HG03342 (cell line): Measurements from ENCODE around the gene HEATR5B.
A peak's percentile ranks its signal among the peaks of the same experiment; 100 is the strongest.
"Not testable (repeated sequence)": the region's sequence is repeated elsewhere in the genome, so short reads cannot be mapped to it uniquely, and the experiment has no call there.

Source experiments
- ATAC-seq: cut with Tn5 transposase; IDR thresholded peaks from one replicate; pipeline ENCODE4 v1.9.1; 2021; ENCODE audit warnings: mild to moderate bottlenecking, moderate library complexity; ENCODE audit not compliant: unreplicated experiment

The HEATR5B gene

GRCh38 chr2:36988008-36988407 lies 96.2 kb downstream of the HEATR5B start:
- ATAC-seq = no peak

GRCh38 chr2:36982467-36982866 lies 101.7 kb downstream of the HEATR5B start:
- ATAC-seq = no peak

- no peak for ATAC-seq
Observed at GRCh38 chr2:36981911-36982310, 102.3 kb downstream of the HEATR5B start.

DNA sequence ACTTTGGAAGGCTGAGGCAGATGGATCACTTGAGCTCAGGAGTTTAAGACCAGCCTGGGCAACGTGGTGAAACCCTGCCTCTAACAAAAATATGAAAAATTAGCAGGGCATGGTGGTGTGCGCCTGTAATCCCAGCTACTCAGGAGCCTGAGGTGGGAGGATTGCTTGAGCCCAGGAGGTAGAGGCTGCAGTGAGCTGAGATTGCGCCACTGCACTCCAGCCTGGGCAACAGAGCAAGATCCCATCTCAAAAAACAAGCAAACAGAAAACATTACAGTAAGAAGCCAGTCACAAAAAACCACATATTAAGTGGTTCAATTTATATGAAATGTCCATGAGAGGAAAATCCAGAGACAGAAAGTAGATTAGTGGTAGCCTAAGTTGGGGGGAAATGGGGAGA lies 105.2 kb downstream of the HEATR5B start:
- not testable (repeated sequence) for ATAC-seq

DNA sequence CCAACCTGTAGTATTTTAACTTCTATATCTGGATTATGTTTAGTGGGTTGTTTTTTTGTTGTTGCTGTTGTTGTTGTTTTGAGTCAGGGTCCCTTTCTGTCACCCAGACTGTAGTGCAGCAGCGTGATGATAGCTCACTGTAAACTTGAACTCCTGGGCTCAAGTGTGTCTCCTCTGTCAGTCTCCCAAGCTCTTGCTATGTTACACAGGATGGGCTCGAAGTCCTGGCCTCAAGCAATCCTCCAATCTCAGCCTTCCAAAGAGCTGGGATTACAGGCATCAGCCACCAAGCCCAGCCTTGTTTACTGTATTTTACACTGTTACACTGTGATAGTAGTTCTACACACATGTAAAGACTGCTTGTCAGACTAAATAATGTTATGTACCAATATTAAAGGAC lies 108.1 kb downstream of the HEATR5B start:
- ATAC-seq = no peak

GRCh38 chr2:36975306-36975705 lies 108.9 kb downstream of the HEATR5B start:
- ATAC-seq = no peak

- no peak for ATAC-seq
Observed at GRCh38 chr2:36973320-36973719, 110.9 kb downstream of the HEATR5B start.

DNA sequence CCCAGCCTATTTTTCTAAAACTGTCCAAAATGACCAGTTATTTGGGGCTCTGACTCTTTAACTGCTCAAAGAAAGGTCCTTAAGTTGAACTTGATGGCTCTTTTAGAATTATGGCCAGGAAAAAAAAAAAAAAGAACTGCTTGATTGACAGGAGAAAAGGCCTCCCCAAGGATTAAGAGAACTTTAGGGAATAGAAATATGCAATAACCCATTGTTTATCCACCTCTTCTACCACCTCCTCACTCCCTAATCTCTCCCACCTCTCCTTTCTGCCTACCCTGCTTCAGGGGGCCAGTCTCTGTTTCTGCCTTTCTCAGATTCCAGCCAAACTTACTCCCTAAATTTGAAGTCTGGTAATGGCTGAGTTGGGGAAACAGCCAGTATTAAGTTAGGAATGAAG lies 112.2 kb downstream of the HEATR5B start:
- no peak for ATAC-seq

GRCh38 chr2:36967236-36967876 lies 116.8 kb downstream of the HEATR5B start:
- no peak for ATAC-seq

DNA sequence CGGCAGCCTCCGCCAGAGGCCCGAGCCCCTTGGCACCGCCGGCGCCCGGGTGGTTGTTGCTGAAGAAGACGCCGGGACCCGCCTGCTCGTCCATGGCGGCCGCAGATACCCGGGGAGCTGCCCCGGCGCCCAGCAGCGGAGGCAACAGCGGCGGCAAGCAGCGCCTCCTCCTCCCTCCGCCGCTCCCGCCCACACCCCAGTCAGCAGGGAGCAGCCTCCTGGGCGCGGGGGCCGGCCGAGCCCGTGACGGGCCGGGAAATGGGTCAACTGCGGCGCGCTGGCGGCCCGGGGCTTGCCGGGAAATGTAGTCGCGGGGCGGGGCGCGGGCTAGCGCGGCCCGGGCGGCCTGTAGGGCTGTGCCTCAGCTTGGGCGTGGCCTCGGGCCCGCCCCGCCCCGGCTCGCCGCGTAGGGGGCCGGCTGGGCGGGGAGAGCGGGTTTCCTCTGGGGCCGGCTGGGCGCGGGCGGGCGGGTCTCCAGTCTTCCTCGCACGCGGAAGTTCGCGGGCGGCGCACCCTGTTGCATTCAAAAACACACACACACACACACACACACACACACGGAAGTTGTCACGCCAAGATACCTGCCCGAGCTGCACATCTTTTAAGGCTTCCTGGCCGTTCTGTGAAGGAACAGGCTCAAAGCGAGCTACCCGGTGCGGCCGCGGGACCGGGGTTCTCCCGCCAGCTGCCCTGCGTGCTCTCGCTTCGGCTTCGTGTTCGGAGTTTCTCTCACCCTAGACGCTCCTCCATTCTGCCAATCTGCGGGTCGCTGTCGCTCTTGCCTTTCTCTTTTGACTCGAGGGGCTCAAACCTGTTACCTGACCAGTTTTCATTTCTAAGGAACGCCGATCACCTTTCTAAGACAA lies 117.6 kb downstream of the HEATR5B start, which contains the start of gene STRN:
STRN (minus strand) TSS at position 167 of the 866 bp plus-strand sequence; CDS start at position 94, 73 bp downstream.
- ATAC-seq = peak; percentile 97

GRCh38 chr2:36965751-36966369 lies 118.3 kb downstream of the HEATR5B start:
- ATAC-seq = no peak

DNA sequence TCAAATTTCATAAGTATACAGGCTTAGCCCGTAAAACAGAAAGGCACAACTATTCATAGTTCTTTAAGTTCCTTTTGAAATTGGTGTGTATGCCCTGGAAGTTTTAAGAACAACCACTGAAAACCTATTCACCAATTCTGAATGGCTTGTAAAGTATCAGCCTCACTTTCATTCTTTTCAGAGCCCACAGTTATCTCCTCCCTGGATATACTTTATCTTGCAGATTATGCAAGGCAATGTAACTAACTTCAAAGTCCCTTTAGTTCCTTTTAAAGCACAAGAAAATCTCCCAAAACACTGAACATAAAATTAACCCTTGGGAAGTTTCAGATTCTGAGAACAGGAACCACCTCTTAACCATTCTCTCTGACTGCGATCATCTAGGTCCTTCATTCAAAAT lies 119.0 kb downstream of the HEATR5B start:
- no peak for ATAC-seq

DNA sequence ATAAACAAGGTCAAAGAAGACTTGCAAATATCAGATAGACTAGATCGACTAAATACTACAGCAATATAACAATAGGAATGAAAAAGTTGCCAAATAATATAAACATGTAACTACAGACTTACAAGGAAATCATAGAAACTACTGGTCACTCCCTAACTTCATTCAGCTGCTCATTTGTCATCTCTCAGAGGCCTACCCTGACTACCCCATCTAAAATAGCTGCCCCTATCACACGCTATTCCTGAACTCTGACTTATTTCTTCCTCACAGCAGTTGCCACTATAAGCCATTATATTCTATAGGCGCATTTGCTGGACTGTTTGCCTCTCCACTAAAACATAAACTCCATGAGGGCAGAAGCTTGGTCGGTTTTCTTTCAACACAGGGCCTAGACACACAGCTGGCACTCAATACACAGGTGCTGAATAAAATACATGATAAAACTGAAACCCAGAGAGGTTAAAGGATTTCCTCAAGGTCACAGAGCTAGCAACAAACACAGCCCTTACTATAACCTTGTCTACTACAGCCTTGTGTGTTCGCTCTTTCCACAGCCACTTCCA lies 119.6 kb downstream of the HEATR5B start:
- no peak for ATAC-seq

- no peak for ATAC-seq
Observed at GRCh38 chr2:36963734-36964133, 120.4 kb downstream of the HEATR5B start.

- no peak for ATAC-seq
Observed at GRCh38 chr2:36963106-36963505, 121.1 kb downstream of the HEATR5B start.

- no peak for ATAC-seq
Observed at GRCh38 chr2:36960773-36961172, 123.4 kb downstream of the HEATR5B start.

- no peak for ATAC-seq
Observed at GRCh38 chr2:36960005-36960675, 124.0 kb downstream of the HEATR5B start.

DNA sequence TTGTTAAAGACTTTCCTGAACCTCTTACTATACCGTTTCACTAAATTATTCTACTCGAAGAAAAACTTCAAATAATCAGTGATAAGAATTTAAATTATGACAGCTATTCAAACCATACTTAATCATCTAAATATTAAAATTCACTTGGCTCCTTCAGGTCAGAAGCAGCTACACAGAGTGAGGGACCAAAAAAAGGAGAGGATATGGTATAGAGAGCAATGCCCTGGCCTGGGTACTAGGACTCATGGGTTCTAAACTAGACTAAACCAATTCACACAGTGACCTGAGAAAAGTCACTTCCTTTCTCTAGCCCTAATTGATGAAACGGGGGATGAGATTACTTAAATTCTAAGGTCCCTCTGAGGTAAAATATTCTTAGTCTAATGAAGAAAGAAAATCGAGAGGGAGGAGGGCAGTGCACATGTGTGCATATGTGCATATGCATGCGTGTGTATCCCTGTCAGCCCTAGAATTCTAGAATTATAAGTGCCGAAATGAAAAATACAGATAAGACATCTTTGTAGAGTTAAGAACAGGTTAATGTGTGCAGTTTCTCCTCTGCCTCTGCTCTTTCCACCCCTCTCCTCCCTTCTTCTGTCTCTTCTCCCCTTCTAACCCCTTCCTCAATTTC lies 129.1 kb downstream of the HEATR5B start:
- no peak for ATAC-seq

GRCh38 chr2:36952748-36953197 lies 131.4 kb downstream of the HEATR5B start:
- no peak for ATAC-seq

- no peak for ATAC-seq
Observed at GRCh38 chr2:36951574-36951973, 132.6 kb downstream of the HEATR5B start.
